Measurements from ENCODE around the gene NKX2-2.

The NKX2-2 gene

DNA sequence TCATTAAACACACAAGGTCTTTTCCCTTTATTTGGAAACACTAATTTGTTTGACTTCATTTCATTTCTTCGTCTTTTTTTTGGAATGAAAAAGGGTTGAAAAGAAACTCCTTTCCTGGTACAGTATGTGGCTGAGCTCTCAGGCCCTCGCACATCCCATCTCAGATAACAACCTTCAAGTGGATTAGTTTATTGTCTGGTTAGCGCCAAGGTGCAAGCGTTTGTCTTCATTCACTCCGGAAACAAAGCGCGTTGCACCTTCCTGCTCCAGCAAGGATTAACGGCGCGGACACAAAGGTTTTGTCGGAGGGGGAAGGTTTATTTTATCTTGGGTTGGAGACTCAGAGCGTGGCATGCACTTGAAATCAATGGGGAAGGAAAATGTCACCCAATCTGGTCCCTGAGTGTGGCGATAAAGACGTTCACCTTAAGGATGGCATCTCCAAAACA is 5.3 kb upstream of the NKX2-2 start:
- TF ChIP-seq, protein P1, sequence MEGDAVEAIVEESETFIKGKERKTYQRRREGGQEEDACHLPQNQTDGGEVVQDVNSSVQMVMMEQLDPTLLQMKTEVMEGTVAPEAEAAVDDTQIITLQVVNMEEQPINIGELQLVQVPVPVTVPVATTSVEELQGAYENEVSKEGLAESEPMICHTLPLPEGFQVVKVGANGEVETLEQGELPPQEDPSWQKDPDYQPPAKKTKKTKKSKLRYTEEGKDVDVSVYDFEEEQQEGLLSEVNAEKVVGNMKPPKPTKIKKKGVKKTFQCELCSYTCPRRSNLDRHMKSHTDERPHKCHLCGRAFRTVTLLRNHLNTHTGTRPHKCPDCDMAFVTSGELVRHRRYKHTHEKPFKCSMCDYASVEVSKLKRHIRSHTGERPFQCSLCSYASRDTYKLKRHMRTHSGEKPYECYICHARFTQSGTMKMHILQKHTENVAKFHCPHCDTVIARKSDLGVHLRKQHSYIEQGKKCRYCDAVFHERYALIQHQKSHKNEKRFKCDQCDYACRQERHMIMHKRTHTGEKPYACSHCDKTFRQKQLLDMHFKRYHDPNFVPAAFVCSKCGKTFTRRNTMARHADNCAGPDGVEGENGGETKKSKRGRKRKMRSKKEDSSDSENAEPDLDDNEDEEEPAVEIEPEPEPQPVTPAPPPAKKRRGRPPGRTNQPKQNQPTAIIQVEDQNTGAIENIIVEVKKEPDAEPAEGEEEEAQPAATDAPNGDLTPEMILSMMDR (IDR thresholded peaks at IDR 0.05; ENCODE audit: control extremely low read depth, extremely low read depth, low read depth, missing control alignments): no peak
- CTCF ChIA-PET: interaction anchor here (1.3 to 2.4 kb wide), 2 partner anchors 14 to 126 kb away, joined by 3 to 8 read pairs; no protein-coding TSS in a partner anchor
- POLR2A ChIA-PET: no interaction called here
- DNase-seq (ENCODE audit: extremely low spot score): no peak

DNA sequence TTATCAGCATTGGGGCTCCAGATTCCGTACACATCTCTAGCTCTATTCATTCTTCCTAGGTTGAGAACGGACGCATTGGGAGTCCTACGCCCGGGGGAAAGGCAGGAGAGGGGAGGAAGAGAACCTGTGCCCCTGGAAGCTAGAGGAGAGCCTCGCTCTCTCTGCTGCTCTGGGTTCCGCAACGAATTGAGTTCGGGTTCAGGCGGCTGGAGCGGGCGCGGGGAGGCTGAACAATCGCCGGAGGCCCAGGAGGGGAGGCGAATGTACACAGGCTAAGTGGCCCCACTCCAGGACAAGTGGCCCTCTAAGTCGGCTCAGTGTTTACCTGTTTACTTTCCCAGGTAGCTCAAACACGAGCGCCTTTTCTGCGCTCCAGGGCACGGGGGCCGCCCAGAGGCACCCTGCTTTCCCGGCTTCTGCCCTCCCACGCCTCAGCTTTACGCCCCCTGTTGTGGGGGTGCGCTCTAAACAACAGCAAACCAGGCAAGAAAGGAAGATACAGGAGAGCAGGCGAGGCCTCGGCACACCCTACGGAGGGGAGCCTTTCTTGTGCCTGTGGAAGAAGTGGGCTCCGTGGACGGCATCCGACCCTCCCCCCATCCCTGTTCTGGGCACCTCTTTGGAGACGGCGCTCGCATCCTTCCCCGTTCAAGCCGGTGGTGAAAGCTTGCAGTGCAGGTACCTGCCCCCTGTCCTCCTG is 4.6 kb upstream of the NKX2-2 start:
- TF ChIP-seq, protein P1 (IDR thresholded peaks at IDR 0.05; ENCODE audit: control extremely low read depth, extremely low read depth, low read depth, missing control alignments): no peak
- CTCF ChIA-PET: interaction anchor here (0.6 to 1.3 kb wide), 3 partner anchors 9 to 125 kb away, joined by 3 read pairs; no protein-coding TSS in a partner anchor
- POLR2A ChIA-PET: no interaction called here
- peak; percentile 25 for DNase-seq (ENCODE audit: extremely low spot score)

DNA sequence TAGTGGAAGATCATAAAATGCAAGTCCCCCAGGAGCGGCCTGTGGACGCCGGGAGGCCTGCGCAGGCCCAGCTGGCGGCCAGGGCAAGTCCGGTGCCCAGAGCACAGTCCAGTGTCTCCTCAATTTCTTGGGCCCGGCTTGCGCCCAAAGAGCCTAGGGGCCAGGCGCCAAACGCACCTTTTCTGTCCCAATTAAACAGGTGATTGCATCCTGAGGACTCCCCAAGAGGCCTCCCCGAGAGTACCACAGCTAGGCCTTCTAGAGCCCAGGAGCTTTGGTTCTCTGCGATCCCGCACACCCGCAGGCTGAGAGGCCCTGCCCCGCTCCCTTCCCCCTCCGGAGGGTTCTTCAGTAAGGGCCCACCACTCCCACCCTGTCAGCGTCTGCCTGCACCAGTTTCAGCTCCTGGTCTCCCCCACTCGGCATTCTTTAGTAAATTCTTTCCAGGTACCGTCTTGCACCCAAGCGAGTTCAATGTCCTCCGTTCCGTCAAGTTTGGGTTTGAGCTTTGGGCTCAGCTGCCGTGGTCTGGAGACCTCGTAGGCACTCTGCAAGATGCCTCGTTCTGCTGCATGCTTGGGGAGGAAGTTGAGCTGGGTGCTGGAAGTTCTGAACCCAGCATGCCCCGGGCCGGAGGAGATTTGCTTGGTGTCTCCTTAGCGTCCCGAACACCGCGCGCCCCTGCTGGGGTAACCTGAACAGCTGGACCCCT is 3.9 kb upstream of the NKX2-2 start:
- CTCF ChIA-PET: interaction anchor here (0.6 to 1.3 kb wide), 3 partner anchors 8 to 124 kb away, joined by 3 read pairs; no protein-coding TSS in a partner anchor
- DNase-seq (ENCODE audit: extremely low spot score): peak; percentile 18
- POLR2A ChIA-PET: no interaction called here
- TF ChIP-seq, protein P1 (IDR thresholded peaks at IDR 0.05; ENCODE audit: control extremely low read depth, extremely low read depth, low read depth, missing control alignments): no peak

DNA sequence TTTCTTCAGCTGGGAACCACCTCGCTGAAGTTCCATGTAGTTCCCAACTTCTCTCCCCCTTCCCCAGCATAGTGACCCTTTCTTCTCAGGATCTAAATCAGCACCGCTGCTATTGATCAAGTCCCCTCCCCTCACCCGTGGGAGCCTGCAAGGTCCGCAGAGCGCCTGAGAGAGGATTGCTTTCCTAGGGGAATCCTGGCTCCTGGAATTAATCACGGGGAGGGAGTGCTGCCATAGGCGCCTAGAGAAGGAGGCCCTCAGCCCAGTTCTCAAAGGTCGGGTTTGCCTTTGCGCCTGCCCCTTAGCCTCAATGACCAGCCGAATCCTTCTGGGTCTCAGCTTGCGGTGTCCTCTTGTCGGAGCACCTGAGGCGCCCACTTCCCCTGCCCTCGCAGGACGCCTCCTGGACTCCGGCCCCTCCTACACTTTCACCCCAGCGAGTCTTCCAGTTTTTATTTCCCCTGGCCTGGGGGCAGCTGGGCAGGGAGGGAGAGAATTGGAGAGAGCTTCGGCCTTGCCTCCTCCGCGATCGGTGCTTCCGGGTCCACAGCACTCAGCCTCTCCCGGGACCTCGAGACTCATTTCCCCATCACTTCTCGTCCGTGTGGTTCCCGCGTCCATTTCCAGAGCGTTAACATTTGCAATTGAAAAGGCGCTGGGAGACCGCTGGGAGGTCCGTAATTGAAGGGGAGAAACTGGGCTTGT is 3.1 kb upstream of the NKX2-2 start:
- POLR2A ChIA-PET: no interaction called here

DNA sequence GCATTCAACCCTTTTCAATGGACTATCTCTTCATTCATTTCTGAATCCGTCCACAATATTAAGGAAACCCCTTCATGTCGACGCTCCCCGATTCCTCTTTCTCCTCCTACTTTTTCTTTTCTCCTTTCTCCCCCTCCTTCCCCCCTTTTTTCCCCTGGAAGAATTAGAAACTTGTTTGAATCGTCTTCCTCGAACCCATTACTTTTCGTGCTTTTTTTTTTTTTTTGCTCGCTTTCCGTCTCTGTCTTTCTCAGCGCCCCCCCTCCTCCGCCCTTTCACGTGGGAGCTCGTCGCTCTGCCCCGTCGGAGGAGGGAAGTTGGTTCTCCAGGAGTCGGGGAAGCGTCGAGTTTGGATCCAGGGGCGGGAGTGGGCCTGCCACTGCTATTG is 2.3 kb upstream of the NKX2-2 start:
- TF ChIP-seq, protein P1 (IDR thresholded peaks at IDR 0.05; ENCODE audit: control extremely low read depth, extremely low read depth, low read depth, missing control alignments): no peak
- CTCF ChIA-PET: interaction anchor here (1.0 to 1.8 kb wide), 2 partner anchors 11 to 280 kb away, joined by 3 to 6 read pairs; no protein-coding TSS in a partner anchor
- POLR2A ChIA-PET: no interaction called here
- DNase-seq (ENCODE audit: extremely low spot score): no peak

More for the DNA sequence above, 3.1 kb upstream of the NKX2-2 start:
- CTCF ChIA-PET: interaction anchor here (1.8 kb wide), 1 partner anchor 281 kb away, joined by 6 read pairs; no protein-coding TSS in a partner anchor
- TF ChIP-seq, protein P1 (IDR thresholded peaks at IDR 0.05; ENCODE audit: control extremely low read depth, extremely low read depth, low read depth, missing control alignments): no peak
- DNase-seq (ENCODE audit: extremely low spot score): no peak

All from GM10248 (cell line).